BLaER1 (cell line): Measurements from ENCODE around the gene MESP1.
A peak's percentile ranks its signal among the peaks of the same experiment; 100 is the strongest.

Experiments used
- H3K27ac ChIP-seq: shearing (Covaris generic); formaldehyde crosslinking; 2 replicates; pipeline ENCODE4 v1.8.1; 2022
- H3K27me3 ChIP-seq: shearing (Covaris generic); formaldehyde crosslinking; 2 replicates; pipeline ENCODE4 v1.8.1; 2022
- H3K36me3 ChIP-seq: shearing (Covaris generic); formaldehyde crosslinking; 2 replicates; pipeline ENCODE4 v1.8.1; 2022
- H3K4me1 ChIP-seq: shearing (Covaris generic); formaldehyde crosslinking; 2 replicates; pipeline ENCODE4 v1.8.1; 2022
- H3K4me2 ChIP-seq: shearing (Covaris generic); formaldehyde crosslinking; 2 replicates; pipeline ENCODE4 v1.8.1; 2022
- H3K4me3 ChIP-seq: shearing (Covaris generic); formaldehyde crosslinking; 2 replicates; pipeline ENCODE4 v1.8.1; 2022
- H3K9ac ChIP-seq: shearing (Covaris generic); formaldehyde crosslinking; 2 replicates; pipeline ENCODE4 v1.8.1; 2022
- H3K9me3 ChIP-seq: shearing (Covaris generic); formaldehyde crosslinking; 2 replicates; pipeline ENCODE4 v1.8.1; 2022
- H4K20me1 ChIP-seq: shearing (Covaris generic); formaldehyde crosslinking; 2 replicates; pipeline ENCODE4 v1.8.1; 2022
- Cebpa-rat ChIP-seq: shearing (Covaris generic); IDR thresholded peaks from 2 replicates; pipeline ENCODE4 v1.8.1; 2022

The MESP1 gene

DNA sequence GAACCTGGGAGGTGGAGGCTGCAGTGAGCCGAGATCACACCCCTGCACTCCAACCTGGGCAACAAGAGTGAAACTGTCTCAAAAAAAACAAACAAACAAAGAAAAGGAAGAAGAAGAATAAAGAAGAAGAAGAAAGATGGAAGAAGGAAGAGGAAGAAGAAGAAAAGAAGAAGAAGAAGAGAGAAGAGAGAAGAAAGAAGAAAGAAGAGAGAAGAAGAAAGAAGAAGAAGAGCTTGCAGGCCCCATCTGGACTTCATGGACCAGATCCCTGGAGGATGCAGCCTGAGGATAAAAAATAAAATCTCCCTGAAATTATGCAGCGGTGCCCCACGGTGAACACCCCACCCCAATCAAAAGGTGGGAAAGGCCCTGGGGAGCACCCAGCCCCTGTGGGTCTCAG, 8.8 kb upstream of the MESP1 start:
- Histone ChIP-seq H3K27ac (no peak overlapping the region), H3K4me1 (peaks cover 16% of the 10 kb centered on the region), H3K9ac (no peak overlapping the region), H3K4me3 (no peak overlapping the region), H3K36me3 (no peaks in the 10 kb centered on the region), H4K20me1 (no peaks in the 10 kb centered on the region), H3K4me2 (no peak overlapping the region), H3K9me3 (no peaks in the 10 kb centered on the region), H3K27me3 (no peaks in the 10 kb centered on the region)
- TF ChIP-seq Cebpa-rat, result no peak

DNA sequence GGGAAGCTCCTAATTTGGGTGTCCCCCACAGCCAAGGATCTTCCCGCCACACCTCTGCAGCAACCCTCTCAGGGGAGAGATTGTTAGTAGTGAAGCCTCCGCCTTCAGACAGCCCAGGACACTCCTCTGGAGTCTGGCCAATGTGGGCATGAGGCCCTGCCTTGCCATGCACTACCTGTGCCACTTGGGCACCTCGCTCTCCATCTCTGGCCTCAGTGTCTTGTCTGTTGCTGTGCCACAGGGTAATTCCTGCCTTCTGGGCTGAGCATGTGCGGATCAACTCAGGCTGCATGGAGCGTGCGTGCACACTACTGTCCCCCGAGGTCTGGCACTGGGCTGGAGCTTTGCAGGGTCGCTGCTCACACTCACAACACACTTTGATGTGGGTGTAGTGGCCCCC, 7.9 kb upstream of the MESP1 start:
- Histone ChIP-seq H3K9ac (no peak overlapping the region), H3K4me1 (peaks cover 16% of the 10 kb centered on the region), H3K27ac (no peak overlapping the region), H3K36me3 (no peaks in the 10 kb centered on the region), H3K4me3 (no peak overlapping the region), H4K20me1 (no peaks in the 10 kb centered on the region), H3K27me3 (no peaks in the 10 kb centered on the region), H3K4me2 (no peak overlapping the region), H3K9me3 (no peaks in the 10 kb centered on the region)
- no peak for TF ChIP-seq Cebpa-rat

DNA sequence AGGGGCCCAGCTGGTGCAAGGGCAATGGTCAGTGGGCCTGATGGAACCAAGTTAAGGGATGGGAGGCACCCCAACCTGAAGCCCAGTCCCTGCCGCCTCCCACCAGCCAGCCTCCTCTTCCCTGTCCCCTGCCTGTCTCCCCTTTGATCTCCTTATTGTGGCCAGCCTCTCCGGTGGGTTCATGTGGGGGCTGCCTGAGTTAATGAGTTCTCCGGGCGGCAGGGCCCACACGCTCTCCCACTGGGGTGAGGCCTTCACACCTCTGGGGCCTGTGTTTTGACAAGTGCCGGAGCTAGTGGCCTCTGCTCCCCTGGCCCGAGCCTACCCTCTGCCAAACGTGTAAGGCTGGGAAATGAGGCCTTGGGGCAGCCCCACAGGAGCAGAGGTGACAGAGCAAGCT, 7.2 kb upstream of the MESP1 start:
- H3K4me1 ChIP-seq, result peaks cover 16% of the 10 kb centered on the region
- H4K20me1 ChIP-seq, result no peaks in the 10 kb centered on the region

DNA sequence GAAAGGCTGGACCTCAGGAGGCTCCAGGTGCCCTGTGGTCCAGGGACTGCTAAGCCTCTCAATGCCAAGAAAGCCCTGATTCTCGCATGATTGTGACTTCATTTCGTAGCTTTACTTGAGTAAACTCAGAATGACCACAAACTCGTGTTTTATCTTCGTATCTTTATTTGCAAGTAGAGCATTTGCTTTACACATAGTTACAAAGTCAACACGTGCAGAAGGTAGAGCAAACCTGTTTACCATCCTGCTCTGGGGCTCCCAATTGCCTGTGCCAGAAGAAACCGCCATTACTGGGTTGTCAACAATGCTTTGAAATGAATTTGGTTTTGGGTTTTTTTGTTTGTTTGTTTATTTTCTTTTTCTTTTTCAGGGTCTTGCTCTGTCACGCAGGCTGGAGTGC, 5.8 kb upstream of the MESP1 start:
- Histone ChIP-seq H3K4me3 (no peak overlapping the region), H3K4me2 (no peak overlapping the region), H3K36me3 (no peaks in the 10 kb centered on the region), H3K9ac (no peak overlapping the region), H4K20me1 (no peaks in the 10 kb centered on the region), H3K4me1 (peaks cover 16% of the 10 kb centered on the region), H3K27ac (no peak overlapping the region), H3K9me3 (no peaks in the 10 kb centered on the region), H3K27me3 (no peaks in the 10 kb centered on the region)
- no peak for TF ChIP-seq Cebpa-rat

More for the DNA sequence above, 7.2 kb upstream of the MESP1 start:
- H3K36me3 ChIP-seq, result no peaks in the 10 kb centered on the region
- no peak for TF ChIP-seq Cebpa-rat
- no peak overlapping the region for H3K4me3 ChIP-seq
- no peaks in the 10 kb centered on the region for H3K9me3 ChIP-seq
- no peak overlapping the region for H3K4me2 ChIP-seq
- no peak overlapping the region for H3K9ac ChIP-seq
- no peaks in the 10 kb centered on the region for H3K27me3 ChIP-seq
- no peak overlapping the region for H3K27ac ChIP-seq

DNA sequence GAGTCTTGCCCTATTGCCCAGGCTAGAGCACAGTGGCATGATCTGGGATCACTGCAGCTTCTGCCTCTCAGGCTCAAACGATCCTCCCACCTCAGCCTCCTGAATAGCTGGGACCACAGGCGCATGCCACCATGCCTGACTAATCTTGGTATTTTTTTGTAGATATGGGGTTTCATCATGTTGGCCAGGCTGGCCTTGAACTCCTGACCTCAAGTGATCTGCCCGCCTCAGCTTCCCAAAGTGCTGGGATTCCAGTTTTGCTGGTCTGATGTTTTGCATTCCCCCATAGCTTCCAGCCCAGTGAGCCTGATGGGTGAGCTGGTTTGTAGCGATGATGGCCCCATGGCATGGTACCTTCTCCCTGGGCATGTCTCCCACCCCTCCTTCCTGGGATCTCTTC, 4.7 kb upstream of the MESP1 start:
- no peak for TF ChIP-seq Cebpa-rat

DNA sequence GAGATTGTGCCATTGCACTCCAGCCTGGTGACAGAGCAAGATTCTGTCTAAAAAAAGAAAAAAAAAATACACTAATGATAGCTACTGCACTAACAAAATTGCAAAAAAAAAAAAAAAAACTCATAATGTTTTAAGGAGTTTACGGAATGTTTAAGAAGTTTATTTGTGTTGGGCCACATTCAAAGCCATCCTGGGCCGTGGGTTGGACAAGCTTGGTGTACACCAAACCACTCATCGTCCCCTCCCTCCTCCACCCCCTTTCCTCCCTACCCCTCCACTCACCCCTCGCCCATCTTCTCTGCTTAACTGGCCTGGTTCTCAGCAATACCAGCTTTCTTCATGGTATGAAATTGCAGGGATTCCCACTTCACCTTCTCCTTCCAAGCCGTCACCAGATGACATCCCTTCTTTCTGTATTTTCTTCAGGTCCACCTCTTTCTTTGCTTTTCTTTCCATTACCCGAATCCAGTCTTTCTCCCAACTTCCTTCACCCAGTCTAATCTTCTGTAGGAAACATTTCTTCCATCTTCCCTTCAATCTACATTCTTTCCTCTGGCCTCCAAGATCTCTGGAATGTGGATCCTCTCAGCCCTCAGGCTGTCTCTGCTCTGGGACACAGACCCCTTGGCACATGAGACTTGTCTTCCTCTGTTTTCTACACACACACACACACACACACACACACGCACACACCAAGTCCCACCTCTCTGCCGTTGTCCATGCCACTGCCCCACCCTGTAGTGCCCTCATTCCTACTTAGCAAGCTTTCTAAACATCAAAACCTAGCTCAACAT, 3.5 kb upstream of the MESP1 start:
- H3K27me3 ChIP-seq, result peaks cover 9% of the 10 kb centered on the region
- H3K4me1 ChIP-seq, result peaks cover 22% of the 10 kb centered on the region
- H3K4me3 ChIP-seq, result no peak overlapping the region
- H3K9me3 ChIP-seq, result no peaks in the 10 kb centered on the region
- H3K27ac ChIP-seq, result no peak overlapping the region
- H3K4me2 ChIP-seq, result no peak overlapping the region
- TF ChIP-seq Cebpa-rat, result no peak
- H3K9ac ChIP-seq, result no peak overlapping the region
- H3K36me3 ChIP-seq, result no peaks in the 10 kb centered on the region
- H4K20me1 ChIP-seq, result no peaks in the 10 kb centered on the region

More for the DNA sequence above, 4.7 kb upstream of the MESP1 start:
- Histone ChIP-seq H4K20me1 (no peaks in the 10 kb centered on the region), H3K4me3 (no peak overlapping the region), H3K4me1 (peaks cover 15% of the 10 kb centered on the region), H3K27me3 (no peaks in the 10 kb centered on the region), H3K36me3 (no peaks in the 10 kb centered on the region), H3K4me2 (peak overlapping the region; percentile 34; the same call in 1 of the 2 replicates), H3K27ac (no peak overlapping the region), H3K9me3 (no peaks in the 10 kb centered on the region), H3K9ac (no peak overlapping the region)

DNA sequence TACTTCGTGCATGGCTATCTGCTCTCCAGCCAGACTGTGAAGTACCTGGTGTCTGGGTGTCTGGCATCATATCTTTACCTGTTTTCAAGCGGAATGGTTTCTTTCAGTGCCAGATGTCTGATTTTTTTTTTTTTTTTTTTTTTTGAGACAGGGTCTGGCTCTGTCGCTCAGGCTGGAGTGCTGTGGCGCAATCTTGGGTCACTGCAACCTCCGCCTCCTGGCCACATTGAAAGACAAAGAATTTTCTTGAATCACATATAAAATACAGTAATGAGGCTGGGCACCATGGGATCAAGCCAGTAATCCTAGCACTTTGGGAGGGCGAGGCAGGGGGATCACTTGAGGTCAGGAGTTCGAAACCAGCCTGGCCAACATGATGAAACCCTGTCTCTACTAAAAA, 2.8 kb upstream of the MESP1 start:
- 0 out of 2 replicates have a peak, but pooled peaks cover 5% of the 10 kb centered on the region for H4K20me1 ChIP-seq
- H3K27ac ChIP-seq, result no peak overlapping the region
- no peaks in the 10 kb centered on the region for H3K36me3 ChIP-seq
- H3K4me3 ChIP-seq, result no peak overlapping the region
- H3K27me3 ChIP-seq, result peaks cover 16% of the 10 kb centered on the region
- H3K4me2 ChIP-seq, result no peak overlapping the region
- no peak for TF ChIP-seq Cebpa-rat
- H3K4me1 ChIP-seq, result peaks cover 28% of the 10 kb centered on the region
- no peaks in the 10 kb centered on the region for H3K9me3 ChIP-seq
- no peak overlapping the region for H3K9ac ChIP-seq

DNA sequence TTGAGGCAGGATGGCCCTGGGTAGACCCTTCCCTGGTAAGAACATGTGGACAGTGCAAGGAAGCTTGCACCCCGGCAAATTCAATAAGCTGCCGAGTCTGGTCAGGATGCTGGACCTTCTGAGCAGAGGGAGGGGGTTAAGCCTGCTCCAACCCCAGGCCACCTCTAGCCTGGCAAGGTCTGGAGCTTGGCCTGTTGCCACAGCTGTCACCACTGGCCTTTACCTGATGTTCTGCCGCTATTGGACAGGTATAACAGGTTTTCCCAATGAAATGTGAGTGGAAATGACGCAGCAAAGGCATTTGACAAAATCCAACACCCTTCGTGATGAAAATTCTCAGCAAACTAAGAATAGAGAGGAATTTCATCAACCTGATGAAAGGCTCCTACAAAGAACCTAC, 699 bp upstream of the MESP1 start:
- H3K4me2 ChIP-seq, result peak overlapping the region; percentile 97
- peaks cover 37% of the 10 kb centered on the region for H3K4me1 ChIP-seq
- no peak for TF ChIP-seq Cebpa-rat
- peaks cover 22% of the 10 kb centered on the region; the same call in 1 of the 2 replicates for H4K20me1 ChIP-seq
- H3K27me3 ChIP-seq, result peaks cover 27% of the 10 kb centered on the region
- no peak overlapping the region for H3K9ac ChIP-seq
- H3K9me3 ChIP-seq, result no peaks in the 10 kb centered on the region
- H3K27ac ChIP-seq, result no peak overlapping the region
- no peaks in the 10 kb centered on the region for H3K36me3 ChIP-seq
- peak overlapping the region; percentile 78 for H3K4me3 ChIP-seq

DNA sequence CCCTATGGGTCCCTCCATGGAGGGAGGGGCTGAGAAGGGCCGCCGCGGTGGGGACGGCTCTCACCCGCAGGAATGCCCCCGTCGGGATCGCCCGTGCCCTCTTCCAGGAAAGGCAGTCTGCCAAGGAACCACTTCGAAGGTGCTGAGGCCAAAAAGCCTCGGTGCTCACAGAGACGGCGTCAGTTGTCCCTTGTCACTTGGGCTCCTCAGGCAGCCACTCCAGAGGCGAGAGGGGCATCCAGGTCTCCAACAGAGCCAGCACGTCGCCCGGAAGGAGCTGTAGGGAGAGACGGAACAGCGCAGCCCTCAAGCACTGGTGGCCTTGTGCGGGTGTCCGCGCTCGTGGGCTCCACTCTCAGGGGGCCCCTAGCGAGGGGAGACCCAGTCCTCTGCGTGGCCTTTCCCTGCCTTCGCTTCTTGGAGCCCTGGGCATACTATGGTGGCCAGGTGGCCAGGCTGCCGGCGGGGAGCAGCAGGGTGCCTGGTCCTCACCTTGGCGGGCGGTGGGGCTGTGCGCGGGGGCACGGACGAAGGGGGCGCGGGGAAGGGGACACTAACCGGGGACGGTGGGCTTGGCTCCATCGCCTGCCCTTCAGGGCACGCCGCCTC, 994 bp downstream of the MESP1 start:
- peaks cover 41% of the 10 kb centered on the region for H3K4me1 ChIP-seq
- H3K9ac ChIP-seq, result peak overlapping the region; percentile 78
- H4K20me1 ChIP-seq, result peaks cover 22% of the 10 kb centered on the region; the same call in 1 of the 2 replicates
- no peaks in the 10 kb centered on the region for H3K36me3 ChIP-seq
- peaks cover 27% of the 10 kb centered on the region for H3K27me3 ChIP-seq
- H3K4me3 ChIP-seq, result peak overlapping the region; percentile 78
- no peaks in the 10 kb centered on the region for H3K9me3 ChIP-seq
- peak overlapping the region; percentile 43; the same call in 1 of the 2 replicates for H3K27ac ChIP-seq
- peak overlapping the region; percentile 97 for H3K4me2 ChIP-seq
- no peak for TF ChIP-seq Cebpa-rat

DNA sequence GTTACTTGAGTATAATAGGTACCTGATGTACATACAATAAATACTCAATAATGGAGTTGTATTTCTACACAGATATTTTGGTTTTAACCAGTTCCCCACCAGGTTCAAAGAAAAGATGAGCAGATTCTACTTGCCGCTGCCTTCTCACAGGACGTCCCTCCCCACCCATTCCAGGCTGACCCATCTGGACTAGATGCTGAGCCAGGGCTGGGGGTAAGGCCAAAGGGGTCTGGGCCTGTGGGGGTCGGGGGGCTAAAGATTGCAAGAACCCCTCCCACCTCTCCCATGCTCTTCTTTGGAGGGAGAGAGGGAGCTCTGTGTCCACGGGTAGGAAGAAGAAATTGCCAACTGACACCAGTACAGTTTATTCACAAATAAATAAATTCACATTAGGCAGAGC, 1.5 kb downstream of the MESP1 start:
- Histone ChIP-seq H4K20me1 (peaks cover 22% of the 10 kb centered on the region; the same call in 1 of the 2 replicates), H3K4me3 (peak overlapping the region; percentile 78; the same call in 1 of the 2 replicates), H3K9ac (no peak overlapping the region; the same call in 1 of the 2 replicates), H3K27me3 (peaks cover 27% of the 10 kb centered on the region), H3K36me3 (no peaks in the 10 kb centered on the region), H3K27ac (no peak overlapping the region), H3K4me2 (peak overlapping the region; percentile 97), H3K9me3 (no peaks in the 10 kb centered on the region), H3K4me1 (peaks cover 41% of the 10 kb centered on the region)
- no peak for TF ChIP-seq Cebpa-rat
